Right lobe of liver (tissue), 6 donors: ENCODE measurements around the gene DYNC1I1. TPM values are rescaled to one million over a fixed set of nuclear protein-coding genes. Genes with fewer than 3 reads are reported as not detected.

Source experiments
- ATAC-seq, 4 donors: fragments of 200-7000 bp; cut with Tn5 transposase; one replicate each; pipeline ENCODE4 v1.9.1; 2020; ENCODE audit warnings: mild to moderate bottlenecking in 4 of 4, moderate library complexity in 4 of 4
- DNase-seq, 3 donors: peaks; one replicate each; pipeline ENCODE4 v3.0.0-alpha.2; 2020
- H3K27ac ChIP-seq, 3 donors: fragments of 200-600 bp; one replicate each; pipeline ENCODE4 v1.8.0; 2022
- H3K27me3 ChIP-seq, 2 donors: fragments of 200-600 bp; one replicate each; pipeline ENCODE4 v1.8.0; 2022
- H3K36me3 ChIP-seq, 4 donors: fragments of 200-600 bp; sonication (generic) in 1 of 4; one replicate each; pipeline versions ENCODE4 v1.5.1 to v1.8.0; 2017 to 2022; ENCODE audit warnings: control low read depth in 1 of 4
- H3K4me1 ChIP-seq, 4 donors: fragments of 200-600 bp; sonication (generic) in 1 of 4; one replicate each; pipeline versions ENCODE4 v1.5.1 to v1.8.0; 2017 to 2022; ENCODE audit warnings: control low read depth in 1 of 4
- H3K4me3 ChIP-seq, 3 donors: fragments of 200-600 bp; one replicate each; pipeline ENCODE4 v1.8.0; 2022
- H3K9me3 ChIP-seq, 4 donors: fragments of 200-600 bp; sonication (generic) in 1 of 4; one replicate each; pipeline versions ENCODE4 v1.5.1 to v1.8.0; 2017 to 2022; ENCODE audit warnings: control low read depth in 1 of 4
- CTCF ChIP-seq, 4 donors: fragments of 200-600 bp in 3 of 4; fragments of 450-650 bp in 1 of 4; IDR thresholded peaks; one replicate each; pipeline versions ENCODE4 v1.5.1 to v1.8.0; 2016 to 2022; ENCODE audit warnings: antibody characterized with exemption in 4 of 4, mild to moderate bottlenecking in 2 of 4
- POLR2A ChIP-seq: fragments of 450-650 bp; IDR thresholded peaks from one replicate; pipeline ENCODE4 v1.6.1; 2017; ENCODE audit warnings: antibody characterized with exemption, mild to moderate bottlenecking
- WGBS: methylation state at CpG from one replicate; pipeline ENCODE4 v1.1.6; 2018; ENCODE audit warnings: low coverage, low lambda C conversion rate; ENCODE audit not compliant: insufficient coverage; ENCODE audit errors: missing lambda C conversion rate; 5-methylcytosine and 5-hydroxymethylcytosine counted together
- intact Hi-C, 2 donors: fragments of 100-400 bp; cut with DNase I; formaldehyde crosslinking; loops; one replicate each; pipeline versions ENCODE4 v1.11.2 to v1.14.1; 2022
- total RNA-seq, 6 experiments: library from RNA; depleted of rRNA in 2 of 6; stranded (reverse); fragments of >200 nt in 2 of 6; fragmentation: NEBNext Ultra II Directional in 3 of 6; extraction: Animal tissue kit (Norgen Biotek cat#: 25700) in 3 of 6; gene quantifications; one replicate each; pipeline versions ENCODE4 v1.1.0 to v1.2.4, GENCODE V29; 2016 to 2023
- donor health status: DM: no; HTN: yes; CAD: no.
- donor health status: DM: no; HTN: no; CAD: no.
- donor health status: DM: no; HTN: no; CAD: no.
- donor health status: DM: no; HTN: yes; CAD: no.
- donor health status: DM: no; HTN: yes; CAD: no.

DYNC1I1 gene
- total RNA-seq, 6 experiments from 2014 or later = 0.09 to 1.1 (median 0.62) TPM

DNA sequence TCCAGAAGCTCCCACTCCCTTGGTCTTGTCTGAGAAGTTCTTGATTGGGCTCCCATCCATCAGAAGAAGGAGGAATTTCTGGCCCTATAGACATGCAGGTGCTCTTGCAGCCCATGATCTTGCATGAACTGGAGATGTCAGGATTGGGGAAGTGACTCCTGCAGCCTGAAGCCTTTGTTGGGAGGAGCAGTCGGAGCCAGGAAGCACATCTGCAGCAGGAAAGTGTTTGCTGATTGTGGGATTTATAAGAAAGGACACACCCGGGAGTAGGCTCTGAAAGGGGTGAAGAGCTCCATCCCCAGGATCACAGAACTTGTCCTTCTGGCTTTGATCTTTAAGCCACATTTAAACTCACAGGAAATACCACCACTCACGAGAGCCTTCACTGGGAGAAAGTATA, 185.2 kb downstream of the DYNC1I1 start:
- H3K4me1 ChIP-seq = no peaks in the 10 kb centered on the region
- no peaks in the 10 kb centered on the region for H3K36me3 ChIP-seq
- DNase-seq (no peak), ATAC-seq (no peak)
- intact Hi-C loops = no loop called here
- no peak overlapping the region for H3K4me3 ChIP-seq
- 41% methylated on average over 3 of the region's 3 CpGs for WGBS
- H3K27ac ChIP-seq = no peak overlapping the region
- no peaks in the 10 kb centered on the region for H3K27me3 ChIP-seq
- no peak for TF ChIP-seq POLR2A
- TF ChIP-seq CTCF (IDR thresholded peaks at IDR 0.05) = no peak
- no peaks in the 10 kb centered on the region for H3K9me3 ChIP-seq

- Histone ChIP-seq H3K4me3 (no peak overlapping the region), H3K27ac (no peak overlapping the region), H3K27me3 (no peaks in the 10 kb centered on the region), H3K4me1 (no peaks in the 10 kb centered on the region), H3K9me3 (no peaks in the 10 kb centered on the region), H3K36me3 (no peaks in the 10 kb centered on the region)
- WGBS = 67% methylated on average over 5 of the region's 5 CpGs
- intact Hi-C loops = no loop called here
- DNase-seq = no peak
- ATAC-seq = no peak
- TF ChIP-seq CTCF (IDR thresholded peaks at IDR 0.05) = no peak
- TF ChIP-seq POLR2A = no peak
Measured at GRCh38 chr7:95960706-95961244, 188.4 kb downstream of the DYNC1I1 start.

DNA sequence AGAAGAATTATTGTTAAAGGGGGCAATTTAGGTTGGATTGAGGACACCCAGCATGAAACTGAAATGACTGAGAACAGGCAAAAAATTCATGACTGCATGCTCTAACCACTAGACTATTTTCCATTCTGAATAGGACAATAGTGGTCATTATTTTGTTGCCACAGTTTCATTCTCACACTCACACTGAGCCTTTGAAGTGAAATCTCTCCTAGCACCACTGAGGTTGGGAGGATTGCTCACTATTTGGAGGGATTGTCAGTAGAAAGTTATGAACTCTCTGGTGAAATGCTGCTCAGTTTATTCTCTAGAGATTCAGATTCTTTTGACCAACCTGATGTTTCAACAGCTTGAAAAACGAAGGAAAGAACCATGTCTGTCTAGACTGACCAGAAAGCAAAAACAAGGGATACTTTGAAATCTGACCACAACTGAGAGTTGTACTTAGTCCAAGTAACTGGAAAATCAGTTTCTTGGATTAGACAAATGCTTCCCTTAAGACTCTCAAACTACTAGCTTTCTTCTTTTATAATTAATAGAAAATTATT, 191.2 kb downstream of the DYNC1I1 start:
- intact Hi-C loops = no loop called here

GRCh38 chr7:95971716-95972115, 199.4 kb downstream of the DYNC1I1 start:
- Histone ChIP-seq H3K27ac (no peak overlapping the region), H3K4me1 (no peaks in the 10 kb centered on the region), H3K36me3 (no peaks in the 10 kb centered on the region), H3K9me3 (no peaks in the 10 kb centered on the region), H3K4me3 (no peak overlapping the region), H3K27me3 (no peaks in the 10 kb centered on the region)
- ATAC-seq = no peak
- intact Hi-C loops = no loop called here
- WGBS = 40% methylated on average over 2 of the region's 6 CpGs
- TF ChIP-seq CTCF (IDR thresholded peaks at IDR 0.05) = no peak
- TF ChIP-seq POLR2A = no peak
- no peak for DNase-seq

More for the DNA sequence above, 191.2 kb downstream of the DYNC1I1 start:
- no peaks in the 10 kb centered on the region for H3K9me3 ChIP-seq
- no peaks in the 10 kb centered on the region for H3K4me1 ChIP-seq
- DNase-seq (no peak), ATAC-seq (no peak)
- H3K36me3 ChIP-seq = no peaks in the 10 kb centered on the region
- H3K4me3 ChIP-seq = no peak overlapping the region
- H3K27ac ChIP-seq = no peak overlapping the region
- TF ChIP-seq POLR2A (no peak), CTCF (IDR thresholded peaks at IDR 0.05) (no peak)
- H3K27me3 ChIP-seq = no peaks in the 10 kb centered on the region
- WGBS = 50% methylated on average over 1 of the region's 1 CpG
